Islet precursor cell (in vitro differentiated cells): ENCODE data around the gene MET.
"Not testable (repeated sequence)": the region's sequence is repeated elsewhere in the genome, so short reads cannot be mapped to it uniquely, and the experiment has no call there.

Source experiments
- DNase-seq: peaks from one replicate; pipeline ENCODE4 v3.0.0-alpha.2; 2018

MET gene

DNA sequence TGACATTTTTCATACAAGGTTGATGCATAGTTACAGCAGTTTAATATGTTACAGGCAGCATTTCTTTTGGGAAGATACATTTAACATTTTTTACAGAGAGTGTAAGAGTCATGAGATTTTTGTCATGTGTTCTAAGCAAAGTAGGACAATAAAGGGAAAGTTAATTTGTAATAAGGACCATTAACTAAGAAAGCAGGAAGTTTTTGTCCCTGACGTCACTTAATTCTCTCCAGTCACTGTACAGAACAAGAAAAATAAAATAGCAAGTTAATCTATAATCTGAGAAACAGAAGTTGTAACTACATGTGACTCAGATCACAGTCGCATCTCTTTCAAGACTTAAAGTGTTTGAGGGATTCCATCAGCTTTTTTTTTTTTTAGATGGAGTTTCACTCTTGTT, 140.9 kb downstream of the MET start:
- no peak for DNase-seq

DNA sequence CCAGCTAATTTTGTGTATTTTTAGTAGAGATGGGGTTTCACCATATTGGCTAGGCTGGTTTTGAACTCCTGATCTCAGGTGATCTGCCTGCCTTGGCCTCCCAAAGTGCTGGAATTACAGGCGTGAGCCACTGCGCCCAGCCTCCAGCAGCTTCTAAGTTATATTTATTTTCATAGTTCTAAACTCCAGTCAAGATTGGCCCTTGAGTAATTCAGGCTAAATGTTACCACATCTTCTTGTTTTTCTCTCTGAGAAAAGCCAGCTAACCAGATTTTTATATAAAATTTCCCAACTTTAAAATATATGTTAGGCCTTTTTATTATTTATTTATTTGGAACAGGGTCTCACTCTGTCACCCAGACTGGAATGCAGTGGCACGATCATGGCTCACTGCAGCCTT, 141.4 kb downstream of the MET start:
- not testable (repeated sequence) for DNase-seq

GRCh38 chr7:116815041-116815440, 143.0 kb downstream of the MET start:
- no peak for DNase-seq

DNA sequence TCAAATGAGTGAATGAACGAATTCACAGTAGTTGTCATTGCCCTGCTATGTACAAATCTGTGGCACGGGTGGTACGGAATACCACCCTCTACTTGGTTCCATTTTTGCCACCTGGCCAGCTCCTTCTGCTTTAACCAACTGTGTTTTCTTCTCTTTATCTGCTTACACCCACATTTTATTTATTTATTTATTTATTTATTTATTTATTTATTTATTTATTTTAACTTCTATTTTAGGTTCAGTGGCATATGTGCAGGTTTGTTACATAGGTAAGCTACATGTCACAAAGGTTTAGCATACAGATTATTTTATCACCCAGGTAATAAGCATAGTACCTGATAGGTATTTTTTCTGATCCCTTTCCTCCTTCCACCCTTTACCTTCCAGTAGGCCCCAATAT, 148.2 kb downstream of the MET start:
- DNase-seq: no peak

DNA sequence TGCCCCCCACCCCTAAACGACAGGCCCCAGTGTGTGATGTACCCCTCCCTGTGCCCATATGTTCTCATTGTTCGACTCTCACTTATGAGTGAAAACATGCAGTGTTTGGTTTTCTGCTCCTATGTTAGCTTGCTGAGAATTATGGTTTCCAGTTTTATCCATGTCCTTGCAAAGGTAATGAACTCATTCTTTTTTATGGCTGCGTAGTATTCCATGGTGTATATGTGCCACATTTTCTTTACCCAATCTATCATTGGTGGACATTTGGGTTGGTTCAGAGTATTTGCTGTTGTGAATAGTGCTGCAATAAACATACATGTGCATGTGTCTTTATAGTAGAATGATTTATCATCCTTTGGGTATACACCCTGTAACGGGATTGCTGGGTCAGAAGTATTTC, 149.7 kb downstream of the MET start:
- not testable (repeated sequence) for DNase-seq

DNA sequence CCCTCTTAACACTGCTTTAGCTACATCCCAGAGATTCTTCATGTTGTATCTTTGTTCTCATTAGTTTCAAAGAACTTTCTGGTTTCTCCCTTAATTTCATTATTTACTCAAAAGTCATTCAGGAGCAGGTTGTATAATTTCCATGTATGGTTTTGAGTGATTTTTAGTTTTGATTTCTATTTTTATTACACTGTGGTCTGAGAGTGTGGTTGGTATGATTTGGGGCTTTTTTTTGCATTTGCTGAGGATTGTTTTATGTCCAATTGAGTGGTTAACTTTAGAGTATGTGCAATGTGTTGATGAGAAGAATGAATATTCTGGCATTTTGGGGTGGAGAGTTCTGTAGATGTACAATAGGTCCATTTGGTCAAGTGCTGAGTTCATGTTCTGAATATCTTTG, 152.5 kb downstream of the MET start:
- no peak for DNase-seq

DNA sequence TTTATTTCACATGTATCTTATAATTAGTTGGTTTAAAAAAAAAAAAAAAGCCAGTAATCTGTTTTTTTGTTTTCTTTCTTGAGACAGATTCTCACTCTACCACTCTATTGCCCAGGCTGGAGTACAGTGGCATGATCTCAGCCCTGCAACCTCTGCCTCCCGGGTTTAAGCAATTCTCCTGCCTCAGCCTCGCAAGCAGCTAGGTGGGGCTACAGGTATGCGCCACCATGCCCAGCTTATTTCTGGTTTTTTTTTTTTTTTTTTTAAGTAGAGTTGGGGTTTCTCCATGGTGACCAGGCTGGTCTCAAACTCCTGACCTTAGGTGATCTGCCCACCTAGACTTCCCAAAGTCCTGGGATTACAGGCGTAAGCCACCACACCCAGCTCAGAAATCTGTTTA, 156.3 kb downstream of the MET start:
- DNase-seq: no peak

- no peak for DNase-seq
Observed at GRCh38 chr7:116829041-116829440, 157.0 kb downstream of the MET start.

DNA sequence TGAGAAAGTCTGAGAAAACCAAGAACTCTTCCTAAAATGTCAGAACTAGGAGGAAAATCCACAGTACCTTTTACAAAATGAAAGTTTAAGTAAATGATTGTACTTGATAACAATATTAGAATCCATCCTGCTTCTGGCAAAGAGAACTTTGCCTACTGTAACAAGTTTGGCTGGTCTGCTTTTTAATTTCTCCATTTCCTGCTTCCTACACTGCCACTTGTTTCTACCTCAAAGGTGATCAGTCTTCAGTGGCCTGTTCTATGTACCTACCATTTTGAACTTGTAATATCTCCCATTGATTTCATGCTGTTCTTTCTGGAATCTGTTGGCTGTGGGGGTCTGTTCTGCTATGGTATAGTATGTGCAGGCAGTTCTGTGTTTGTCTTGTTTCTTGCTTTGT, 157.5 kb downstream of the MET start:
- DNase-seq: no peak

- no peak for DNase-seq
Observed at GRCh38 chr7:116832692-116833091, 160.7 kb downstream of the MET start.

DNA sequence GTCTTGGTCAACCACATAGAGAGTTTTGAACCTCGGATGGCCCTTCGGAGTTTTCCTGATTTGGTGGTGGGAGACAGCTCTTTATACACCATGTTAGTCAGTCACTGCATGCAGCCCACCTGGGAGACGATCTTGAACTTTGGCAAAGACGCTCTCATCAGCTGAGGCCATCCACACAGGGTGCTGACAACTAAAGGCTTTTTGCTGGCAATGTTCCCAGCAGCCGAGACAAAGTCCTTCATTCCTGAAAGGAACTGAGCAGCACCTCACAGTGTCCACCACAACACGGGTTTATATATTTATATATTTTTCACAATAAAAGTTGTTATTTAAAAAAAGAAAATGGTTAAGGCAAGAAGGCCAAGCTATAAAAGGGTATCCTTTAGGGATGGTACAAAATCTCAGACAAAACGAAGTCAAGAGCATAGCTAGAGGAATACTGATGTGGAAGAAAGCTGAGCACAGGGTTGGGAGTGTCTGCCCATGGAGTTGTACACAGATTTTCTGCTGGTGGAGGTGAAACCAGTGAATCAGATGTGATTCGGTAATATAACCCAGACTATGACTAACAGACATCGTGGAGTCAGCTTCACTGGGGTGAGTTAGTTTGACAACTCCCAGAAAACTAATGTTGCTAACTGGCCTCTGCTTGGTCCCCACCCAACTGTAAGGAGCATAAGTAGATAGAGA, 163.0 kb downstream of the MET start:
- no peak for DNase-seq

DNA sequence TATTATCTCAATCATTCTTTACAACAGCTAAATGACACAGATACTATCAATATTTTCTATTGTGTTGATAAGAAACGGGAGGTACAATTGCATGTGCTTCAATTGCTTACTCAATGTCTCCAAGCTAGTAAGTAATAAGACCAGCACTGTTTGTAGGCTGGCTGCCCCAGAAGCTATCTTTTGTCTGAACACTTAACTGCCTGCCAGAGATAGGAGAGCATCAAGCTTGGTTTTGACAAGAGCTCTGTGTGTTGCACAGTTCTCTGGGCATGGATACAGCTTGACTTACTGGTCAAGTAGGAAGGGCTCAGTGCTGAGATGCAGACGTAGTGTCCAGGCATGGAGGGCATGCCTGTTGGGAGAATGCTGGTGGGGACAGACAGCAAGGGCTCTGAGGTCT, 164.1 kb downstream of the MET start:
- DNase-seq: no peak

DNA sequence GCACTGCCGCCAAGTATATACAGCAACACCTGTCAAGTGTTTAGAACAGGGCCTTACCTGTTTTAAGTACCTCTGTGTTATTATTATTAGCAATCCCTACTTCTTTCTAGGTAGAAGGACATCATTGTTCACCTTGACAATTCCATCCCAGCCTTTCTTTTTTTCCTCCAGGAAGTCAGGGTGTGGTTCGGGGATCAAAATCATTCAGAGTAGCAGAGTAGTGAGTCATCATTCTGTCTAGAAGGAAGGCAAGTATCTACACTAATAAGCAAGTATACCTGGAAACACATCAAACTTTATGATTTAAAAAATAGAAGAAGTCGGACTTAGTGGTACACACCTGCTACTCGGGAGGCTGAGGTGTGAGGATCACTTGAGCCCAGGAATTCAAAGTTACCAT, 164.9 kb downstream of the MET start:
- no peak for DNase-seq

DNA sequence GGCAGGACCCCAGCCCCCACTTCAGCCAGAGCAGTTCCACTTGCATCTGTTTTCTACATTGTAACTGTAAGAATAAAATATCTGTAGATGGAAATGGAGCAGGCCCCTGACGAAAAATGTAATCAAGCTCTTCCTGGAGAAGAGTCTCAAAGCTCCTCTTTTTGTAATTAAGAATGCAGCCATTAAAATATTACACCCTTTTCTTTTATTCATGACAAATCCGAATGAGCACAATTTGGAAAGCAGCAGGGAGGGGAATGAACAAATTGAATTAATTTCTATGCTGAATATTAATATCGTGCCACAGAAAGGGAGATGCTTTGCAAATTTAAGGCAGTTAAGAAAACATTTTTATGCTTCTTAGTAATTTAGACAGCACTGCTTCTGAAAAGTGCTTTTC, 165.6 kb downstream of the MET start:
- DNase-seq: no peak

GRCh38 chr7:116840256-116840655, 168.3 kb downstream of the MET start:
- DNase-seq: no peak

DNA sequence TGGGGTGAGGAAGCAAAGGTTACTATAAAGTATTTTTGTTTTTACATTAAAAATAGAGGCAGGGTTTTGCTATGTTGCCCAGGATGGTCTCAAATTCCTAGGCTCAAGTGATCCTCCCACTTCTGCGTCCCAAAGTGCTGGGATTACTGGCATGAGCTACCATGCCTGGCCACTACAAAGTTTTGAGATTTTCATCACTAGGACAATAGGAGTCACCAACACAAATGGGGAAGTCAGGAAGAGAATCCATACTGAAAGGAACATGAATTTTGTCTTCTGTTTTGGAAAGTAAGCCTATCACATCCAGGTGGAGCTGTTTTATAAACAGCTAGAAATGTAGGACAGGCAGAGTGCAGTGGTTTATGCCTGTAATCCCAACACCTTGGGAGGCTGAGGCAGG, 170.4 kb downstream of the MET start:
- DNase-seq: no peak

DNA sequence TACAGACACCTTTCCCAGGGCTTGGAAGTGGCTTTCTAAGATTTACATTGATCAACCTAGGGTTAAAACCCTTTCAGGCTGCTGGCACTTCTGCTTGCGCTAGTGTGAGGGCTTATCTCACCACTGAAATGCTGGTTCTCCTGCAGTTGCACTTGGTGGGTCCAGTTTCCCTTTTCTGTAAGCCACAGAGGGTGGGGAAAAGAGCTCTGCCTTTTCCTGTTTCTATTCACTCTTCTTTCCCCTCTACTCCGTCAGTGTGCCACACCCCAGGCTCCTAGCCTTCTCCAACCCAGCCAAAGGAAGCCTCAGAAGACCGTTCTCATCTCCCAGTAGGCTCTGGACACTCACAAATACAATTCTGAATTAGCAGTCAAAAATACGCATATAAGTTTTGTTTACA, 171.4 kb downstream of the MET start:
- no peak for DNase-seq
